GM21526 (cell line): ENCODE data around the gene OR51G2.

Experiments used
- ATAC-seq: cut with Tn5 transposase; IDR thresholded peaks from one replicate; pipeline ENCODE4 v1.9.1; 2021; ENCODE audit warnings: moderate library complexity; ENCODE audit not compliant: unreplicated experiment, low FRiP score

Gene OR51G2

GRCh38 chr11:4881188-4881587 lies 38.0 kb downstream of the OR51G2 start:
- ATAC-seq = no peak

- ATAC-seq = no peak
Measured at GRCh38 chr11:4865855-4866254, 53.3 kb downstream of the OR51G2 start.

GRCh38 chr11:4863876-4864275 lies 55.3 kb downstream of the OR51G2 start:
- no peak for ATAC-seq
